K562 (cell line): ENCODE measurements around the gene EPHB4. TPM values are rescaled to one million over a fixed set of nuclear protein-coding genes. Genes with fewer than 3 reads are reported as not detected.

Source experiments
- ERF ChIP-seq: fragments of 450-650 bp; formaldehyde crosslinking; IDR thresholded peaks from 2 replicates; pipeline ENCODE4 v1.4.0; 2020; ENCODE audit warnings: mild to moderate bottlenecking, mixed read lengths
- FOXK1 ChIP-seq: sonication (generic); formaldehyde crosslinking; IDR thresholded peaks from 2 replicates; pipeline ENCODE4 v1.8.0; 2022; ENCODE audit warnings: missing genetic modification reagents, mild to moderate bottlenecking, borderline replicate concordance
- FOXM1 ChIP-seq, 2 experiments: fragments of 450-650 bp in 1 of 2; sonication (generic) in 1 of 2; formaldehyde crosslinking in 1 of 2; IDR thresholded peaks; 2 replicates each; pipeline versions ENCODE4 v1.6.1 to v1.9.0; 2017 to 2022; ENCODE audit warnings: low read depth in 2 of 2, mild to moderate bottlenecking in 2 of 2, missing genetic modification reagents in 1 of 2, moderate library complexity in 1 of 2
- GATAD2B ChIP-seq: fragments of 450-650 bp; IDR thresholded peaks from 2 replicates; pipeline ENCODE4 v1.6.1; 2017; ENCODE audit warnings: mild to moderate bottlenecking, borderline replicate concordance
- MED1 ChIP-seq: sonication (generic); formaldehyde crosslinking; IDR thresholded peaks from 2 replicates; pipeline ENCODE4 v1.8.1; 2023; ENCODE audit warnings: missing genetic modification reagents, borderline replicate concordance
- NR2F6 ChIP-seq: fragments of 450-650 bp; formaldehyde crosslinking; IDR thresholded peaks from 2 replicates; pipeline ENCODE4 v1.4.0; 2020; ENCODE audit warnings: mild to moderate bottlenecking
- PURB ChIP-seq: sonication (generic); formaldehyde crosslinking; IDR thresholded peaks from 2 replicates; pipeline ENCODE4 v1.9.0; 2021; ENCODE audit warnings: low read depth, mild to moderate bottlenecking, missing genetic modification reagents
- ZFP36 ChIP-seq: fragments of 150-350 bp; IDR thresholded peaks from 2 replicates; pipeline ENCODE4 v1.6.1; 2018; ENCODE audit warnings: low read length, low read depth; ENCODE audit not compliant: partially characterized antibody
- ZNF124 ChIP-seq: sonication (generic); formaldehyde crosslinking; IDR thresholded peaks from 2 replicates; pipeline ENCODE4 v1.8.1; 2022; ENCODE audit warnings: missing genetic modification reagents
- ZNF217 ChIP-seq: sonication (generic); formaldehyde crosslinking; IDR thresholded peaks from 2 replicates; pipeline ENCODE4 v1.8.0; 2022; ENCODE audit warnings: mild to moderate bottlenecking, missing genetic modification reagents
- ZNF311 ChIP-seq: fragments of 250-450 bp; sonication (Bioruptor Pico); IDR thresholded peaks from 2 replicates; pipeline ENCODE4 v1.4.0; 2020; ENCODE audit warnings: mild to moderate bottlenecking, moderate library complexity
- ZNF57 ChIP-seq: fragments of 450-650 bp; formaldehyde crosslinking; IDR thresholded peaks from 2 replicates; pipeline ENCODE4 v1.4.0; 2020; ENCODE audit warnings: mild to moderate bottlenecking, moderate library complexity
- polyA plus RNA-seq, 8 experiments: library from polyadenylated mRNA; depleted of rRNA in 4 of 8; stranded (reverse) in 5 of 8; unstranded in 3 of 8; fragments of >200 nt; fragmentation: Nextera tagmentation in 2 of 8; fragmentation: Illumina TruSeq in 1 of 8; extraction: Ambion mirVana in 2 of 8; extraction: Trizol in 1 of 8; gene quantifications; 2 replicates each; pipeline versions ENCODE4 v1.2.1 to v1.2.3, GENCODE V29; 2011 to 2014; ENCODE audit warnings: inconsistent platforms in 1 of 8, missing spikeins in 1 of 8
- total RNA-seq, 7 experiments: library from RNA; depleted of rRNA in 6 of 7; stranded (reverse); fragments of >200 nt in 6 of 7; fragmentation: Illumina TruSeq in 2 of 7; extraction: Trizol in 2 of 7; gene quantifications; 2 replicates each; pipeline versions ENCODE4 v1.2.1 to v1.2.3, GENCODE V29; 2011 to 2021; ENCODE audit warnings: low replicate concordance in 1 of 7
- TF ChIP-seq, protein P1 (sequence below): fragments of 250-450 bp; sonication (Bioruptor Pico); IDR thresholded peaks from 2 replicates; pipeline ENCODE4 v1.6.1; 2021; ENCODE audit warnings: mild to moderate bottlenecking
- TF ChIP-seq, protein P2 (sequence below): sonication (generic); formaldehyde crosslinking; IDR thresholded peaks from 2 replicates; pipeline ENCODE4 v1.8.0; 2022; ENCODE audit warnings: missing genetic modification reagents, mild to moderate bottlenecking, borderline replicate concordance
- TF ChIP-seq, protein P3 (sequence below): fragments of 450-650 bp; IDR thresholded peaks from 2 replicates; pipeline ENCODE4 v1.7.1; 2018; ENCODE audit warnings: mild to moderate bottlenecking, low read depth; ENCODE audit not compliant: partially characterized antibody
- TF ChIP-seq, protein P4 (sequence below): fragments of 450-650 bp; formaldehyde crosslinking; conservative IDR thresholded peaks from 2 replicates; pipeline ENCODE4 v1.4.0; 2022; ENCODE audit warnings: mild to moderate bottlenecking, missing genetic modification characterization
- TF ChIP-seq, protein P5 (sequence below), 3 experiments: fragments of 200-800 bp in 1 of 3; fragments of 250-450 bp in 1 of 3; fragments of 450-650 bp in 1 of 3; sonication (Bioruptor Pico) in 1 of 3; sonication (Bioruptor generic) in 1 of 3; formaldehyde crosslinking in 1 of 3; IDR thresholded peaks; 2 replicates each; pipeline versions ENCODE4 v1.6.1 to v1.8.0; 2016 to 2022; ENCODE audit warnings: mild to moderate bottlenecking in 2 of 3, missing genetic modification characterization in 2 of 3, missing compliant biosample characterization in 1 of 3, moderate library complexity in 1 of 3

The EPHB4 gene
- total and polyA plus RNA-seq, 9 of the 15 experiments (the other 6 are each of a cell fraction or from before 2014, with no cell fraction given), result 1.2 to 82.1 (median 37.9) TPM

DNA sequence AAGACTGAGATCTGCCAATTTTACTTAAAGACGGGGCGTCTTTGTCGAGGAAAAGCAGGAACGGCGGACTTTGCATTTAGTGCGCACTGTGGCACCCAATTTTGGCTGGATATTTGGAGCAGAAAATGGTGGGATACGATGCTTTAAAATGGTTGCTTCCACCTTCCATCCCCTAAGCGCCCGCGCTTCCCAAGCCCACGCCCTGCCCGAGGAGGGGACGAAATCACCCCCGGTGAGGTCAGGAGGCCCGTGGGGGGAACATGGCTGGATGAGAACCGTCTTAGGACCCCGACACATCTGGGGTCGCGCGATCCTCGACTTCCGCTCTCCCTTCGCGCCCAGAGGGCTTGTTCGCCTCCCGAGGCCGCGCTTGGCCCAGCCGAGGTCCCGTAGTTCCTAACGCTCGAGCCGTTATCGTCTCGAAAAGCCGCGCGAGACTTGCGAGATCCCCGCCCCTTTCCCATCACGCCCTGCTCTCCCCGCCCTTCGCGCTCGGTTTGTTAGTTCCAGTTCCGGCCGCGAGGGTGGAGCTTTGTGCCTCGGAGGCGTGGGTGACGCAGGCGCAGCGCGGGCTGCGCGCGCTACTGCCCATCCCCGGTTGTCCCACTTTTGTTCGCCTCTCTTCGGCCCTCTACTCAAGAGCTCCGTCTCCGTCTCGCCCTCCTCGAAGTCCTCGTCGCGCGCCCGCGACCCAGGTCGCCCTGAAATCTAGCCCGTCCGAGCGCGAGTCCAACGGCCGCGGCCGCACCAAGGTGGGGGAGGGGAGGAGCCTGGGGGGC, 47.4 kb upstream of the EPHB4 start, which contains the start of gene SRRT (continued):
- TF ChIP-seq FOXM1 (IDR thresholded peaks at IDR 0.05; ENCODE audit: low read depth) (peak; percentile 89), FOXM1 (CRISPR knock-in tag; IDR thresholded peaks at IDR 0.05; ENCODE audit: low read depth) (no peak), NR2F6 (CRISPR knock-in tag) (peak; percentile 92), ZNF57 (no peak), PURB (no peak), ZNF311 (CRISPR knock-in tag) (no peak), ZNF217 (CRISPR knock-in tag) (no peak), GATAD2B (0 out of 2 replicates have a peak, but pooled peaks have one; percentile 62), MED1 (CRISPR knock-in tag) (no peak), ERF (CRISPR knock-in tag) (peak; percentile 91; the same call in 1 of the 2 replicates), ZFP36 (no peak), FOXK1 (CRISPR knock-in tag) (peak; percentile 76; the same call in 1 of the 2 replicates), ZNF124 (CRISPR knock-in tag) (no peak)
- TF ChIP-seq, protein P1, sequence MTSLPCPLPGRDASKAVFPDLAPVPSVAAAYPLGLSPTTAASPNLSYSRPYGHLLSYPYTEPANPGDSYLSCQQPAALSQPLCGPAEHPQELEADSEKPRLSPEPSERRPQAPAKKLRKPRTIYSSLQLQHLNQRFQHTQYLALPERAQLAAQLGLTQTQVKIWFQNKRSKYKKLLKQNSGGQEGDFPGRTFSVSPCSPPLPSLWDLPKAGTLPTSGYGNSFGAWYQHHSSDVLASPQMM (CRISPR knock-in tag), result no peak
- TF ChIP-seq, protein P2, sequence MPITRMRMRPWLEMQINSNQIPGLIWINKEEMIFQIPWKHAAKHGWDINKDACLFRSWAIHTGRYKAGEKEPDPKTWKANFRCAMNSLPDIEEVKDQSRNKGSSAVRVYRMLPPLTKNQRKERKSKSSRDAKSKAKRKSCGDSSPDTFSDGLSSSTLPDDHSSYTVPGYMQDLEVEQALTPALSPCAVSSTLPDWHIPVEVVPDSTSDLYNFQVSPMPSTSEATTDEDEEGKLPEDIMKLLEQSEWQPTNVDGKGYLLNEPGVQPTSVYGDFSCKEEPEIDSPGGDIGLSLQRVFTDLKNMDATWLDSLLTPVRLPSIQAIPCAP, result no peak; the same call in 1 of the 2 replicates
- TF ChIP-seq, protein P3, sequence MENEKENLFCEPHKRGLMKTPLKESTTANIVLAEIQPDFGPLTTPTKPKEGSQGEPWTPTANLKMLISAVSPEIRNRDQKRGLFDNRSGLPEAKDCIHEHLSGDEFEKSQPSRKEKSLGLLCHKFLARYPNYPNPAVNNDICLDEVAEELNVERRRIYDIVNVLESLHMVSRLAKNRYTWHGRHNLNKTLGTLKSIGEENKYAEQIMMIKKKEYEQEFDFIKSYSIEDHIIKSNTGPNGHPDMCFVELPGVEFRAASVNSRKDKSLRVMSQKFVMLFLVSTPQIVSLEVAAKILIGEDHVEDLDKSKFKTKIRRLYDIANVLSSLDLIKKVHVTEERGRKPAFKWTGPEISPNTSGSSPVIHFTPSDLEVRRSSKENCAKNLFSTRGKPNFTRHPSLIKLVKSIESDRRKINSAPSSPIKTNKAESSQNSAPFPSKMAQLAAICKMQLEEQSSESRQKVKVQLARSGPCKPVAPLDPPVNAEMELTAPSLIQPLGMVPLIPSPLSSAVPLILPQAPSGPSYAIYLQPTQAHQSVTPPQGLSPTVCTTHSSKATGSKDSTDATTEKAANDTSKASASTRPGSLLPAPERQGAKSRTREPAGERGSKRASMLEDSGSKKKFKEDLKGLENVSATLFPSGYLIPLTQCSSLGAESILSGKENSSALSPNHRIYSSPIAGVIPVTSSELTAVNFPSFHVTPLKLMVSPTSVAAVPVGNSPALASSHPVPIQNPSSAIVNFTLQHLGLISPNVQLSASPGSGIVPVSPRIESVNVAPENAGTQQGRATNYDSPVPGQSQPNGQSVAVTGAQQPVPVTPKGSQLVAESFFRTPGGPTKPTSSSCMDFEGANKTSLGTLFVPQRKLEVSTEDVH, result peak; percentile 81
- TF ChIP-seq, protein P4, sequence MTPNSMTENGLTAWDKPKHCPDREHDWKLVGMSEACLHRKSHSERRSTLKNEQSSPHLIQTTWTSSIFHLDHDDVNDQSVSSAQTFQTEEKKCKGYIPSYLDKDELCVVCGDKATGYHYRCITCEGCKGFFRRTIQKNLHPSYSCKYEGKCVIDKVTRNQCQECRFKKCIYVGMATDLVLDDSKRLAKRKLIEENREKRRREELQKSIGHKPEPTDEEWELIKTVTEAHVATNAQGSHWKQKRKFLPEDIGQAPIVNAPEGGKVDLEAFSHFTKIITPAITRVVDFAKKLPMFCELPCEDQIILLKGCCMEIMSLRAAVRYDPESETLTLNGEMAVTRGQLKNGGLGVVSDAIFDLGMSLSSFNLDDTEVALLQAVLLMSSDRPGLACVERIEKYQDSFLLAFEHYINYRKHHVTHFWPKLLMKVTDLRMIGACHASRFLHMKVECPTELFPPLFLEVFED (CRISPR knock-in tag), result peak; percentile 87
- TF ChIP-seq, protein P5, sequence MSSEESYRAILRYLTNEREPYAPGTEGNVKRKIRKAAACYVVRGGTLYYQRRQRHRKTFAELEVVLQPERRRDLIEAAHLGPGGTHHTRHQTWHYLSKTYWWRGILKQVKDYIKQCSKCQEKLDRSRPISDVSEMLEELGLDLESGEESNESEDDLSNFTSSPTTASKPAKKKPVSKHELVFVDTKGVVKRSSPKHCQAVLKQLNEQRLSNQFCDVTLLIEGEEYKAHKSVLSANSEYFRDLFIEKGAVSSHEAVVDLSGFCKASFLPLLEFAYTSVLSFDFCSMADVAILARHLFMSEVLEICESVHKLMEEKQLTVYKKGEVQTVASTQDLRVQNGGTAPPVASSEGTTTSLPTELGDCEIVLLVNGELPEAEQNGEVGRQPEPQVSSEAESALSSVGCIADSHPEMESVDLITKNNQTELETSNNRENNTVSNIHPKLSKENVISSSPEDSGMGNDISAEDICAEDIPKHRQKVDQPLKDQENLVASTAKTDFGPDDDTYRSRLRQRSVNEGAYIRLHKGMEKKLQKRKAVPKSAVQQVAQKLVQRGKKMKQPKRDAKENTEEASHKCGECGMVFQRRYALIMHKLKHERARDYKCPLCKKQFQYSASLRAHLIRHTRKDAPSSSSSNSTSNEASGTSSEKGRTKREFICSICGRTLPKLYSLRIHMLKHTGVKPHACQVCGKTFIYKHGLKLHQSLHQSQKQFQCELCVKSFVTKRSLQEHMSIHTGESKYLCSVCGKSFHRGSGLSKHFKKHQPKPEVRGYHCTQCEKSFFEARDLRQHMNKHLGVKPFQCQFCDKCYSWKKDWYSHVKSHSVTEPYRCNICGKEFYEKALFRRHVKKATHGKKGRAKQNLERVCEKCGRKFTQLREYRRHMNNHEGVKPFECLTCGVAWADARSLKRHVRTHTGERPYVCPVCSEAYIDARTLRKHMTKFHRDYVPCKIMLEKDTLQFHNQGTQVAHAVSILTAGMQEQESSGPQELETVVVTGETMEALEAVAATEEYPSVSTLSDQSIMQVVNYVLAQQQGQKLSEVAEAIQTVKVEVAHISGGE (CRISPR knock-in tag; IDR thresholded peaks at IDR 0.05), result peak in 1 of 3 experiments; percentile 79; a peak in 1 of 6 replicates
